Measurements from ENCODE around the gene MFSD2A.

GRCh38 chr1:39951926-39952325 lies 3.0 kb upstream of the MFSD2A start:
- no peak for TF ChIP-seq CTCF (IDR thresholded peaks at IDR 0.05)
- no peak for TF ChIP-seq POLR2A (IDR thresholded peaks at IDR 0.05)

Measured in Peyer's patch (tissue), 4 donors.